AG04450 (cell line): ENCODE data around the gene TBX2. TPM values are rescaled to one million over a fixed set of nuclear protein-coding genes. Genes with fewer than 3 reads are reported as not detected.

Experiments
- CTCF ChIA-PET: fragments of 300-600, 350-600 bp; formaldehyde crosslinking; extraction: SDS; loops from one replicate; lab custom pipeline; 2022; ENCODE audit warnings: antibody characterized with exemption, inconsistent platforms; lab: Charles Lee
- POLR2A ChIA-PET: fragments of 350-600 bp; formaldehyde crosslinking; extraction: SDS; loops from one replicate; lab custom pipeline; 2021; ENCODE audit warnings: antibody characterized with exemption, inconsistent platforms; lab: Yijun Ruan, JAX
- DNase-seq: peaks from one replicate; pipeline ENCODE4 v3.0.0-alpha.2; 2011; ENCODE audit warnings: low read depth, low spot score
- H3K27ac ChIP-seq: one replicate; pipeline ENCODE4 v1.5.1; 2012; ENCODE audit warnings: low read depth, low read length, control low read depth
- H3K27me3 ChIP-seq: one replicate; pipeline ENCODE4 v1.6.0; 2012; ENCODE audit warnings: low read length; ENCODE audit not compliant: control insufficient read depth, insufficient read depth
- H3K4me3 ChIP-seq: 2 replicates; pipeline ENCODE4 v1.5.1; 2011; ENCODE audit warnings: mild to moderate bottlenecking, low read depth, low read length, control low read depth
- H3K9me3 ChIP-seq: 2 replicates; pipeline ENCODE4 v1.5.1; 2012; ENCODE audit warnings: low read length; ENCODE audit not compliant: control insufficient read depth, insufficient read depth
- CTCF ChIP-seq: IDR thresholded peaks from 2 replicates; pipeline ENCODE4 v1.5.1; 2011; ENCODE audit warnings: low read depth, low read length, control low read depth, inconsistent platforms
- polyA plus RNA-seq: library from polyadenylated mRNA; depleted of rRNA; stranded (reverse); fragments of >200 nt; gene quantifications from 2 replicates; pipeline ENCODE4 v1.2.3, GENCODE V29; 2011; rRNA removed

Gene TBX2
- polyA plus RNA-seq, 1 experiment: 18.3 TPM

GRCh38 chr17:61457226-61457983 is 57.8 kb downstream of the TBX2 start:
- H3K4me3 ChIP-seq: no peak overlapping the region
- peaks cover 32% of the 10 kb centered on the region for H3K9me3 ChIP-seq
- TF ChIP-seq CTCF: no peak
- CTCF ChIA-PET: no interaction called here
- peaks cover 80% of the 10 kb centered on the region for H3K27me3 ChIP-seq
- H3K27ac ChIP-seq: no peak overlapping the region
- no peak for DNase-seq
- POLR2A ChIA-PET: no interaction called here

DNA sequence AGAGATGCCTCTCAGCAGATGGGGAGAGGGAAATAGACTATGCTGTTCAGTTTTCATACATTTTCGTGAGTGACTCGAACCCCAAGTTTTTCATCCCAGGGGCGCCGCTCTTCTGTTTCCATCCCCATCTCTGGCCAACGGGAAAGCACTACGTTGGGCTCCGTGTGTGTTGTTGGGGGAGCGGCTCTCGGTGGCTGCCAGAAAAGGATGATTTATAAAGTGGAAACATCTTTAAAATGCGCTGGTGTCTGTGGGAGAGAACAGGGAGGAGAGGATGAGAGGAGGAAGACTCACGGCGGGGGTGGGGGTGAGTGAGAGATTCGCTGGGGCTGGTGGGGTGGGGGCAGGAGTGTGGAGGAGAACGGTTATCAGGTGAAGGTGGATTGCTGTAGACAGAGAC is 58.4 kb downstream of the TBX2 start:
- CTCF ChIA-PET: no interaction called here

GRCh38 chr17:61458421-61459141 is 58.9 kb downstream of the TBX2 start:
- Histone ChIP-seq H3K4me3 (no peak overlapping the region), H3K27ac (no peak overlapping the region), H3K27me3 (peaks cover 85% of the 10 kb centered on the region), H3K9me3 (peaks cover 28% of the 10 kb centered on the region)
- DNase-seq: no peak
- ChIA-PET POLR2A (no interaction called here), CTCF (interaction anchor here (1.0 kb wide), 1 partner anchor 92 kb away, joined by 3 read pairs; no protein-coding TSS in a partner anchor)
- TF ChIP-seq CTCF: no peak

More for the DNA sequence above, 58.4 kb downstream of the TBX2 start:
- Histone ChIP-seq H3K9me3 (peaks cover 28% of the 10 kb centered on the region), H3K27ac (no peak overlapping the region), H3K4me3 (no peak overlapping the region), H3K27me3 (peaks cover 80% of the 10 kb centered on the region)
- TF ChIP-seq CTCF: no peak
- DNase-seq: no peak
- POLR2A ChIA-PET: no interaction called here

Other genes starting within 250 kb of the TBX2 start
- 0.06 and 0.11 TPM in 2 replicates for gene TBX4, start 52.6 kb downstream of the TBX2 start, polyA plus RNA-seq
- gene NACA2, start 191.4 kb downstream of the TBX2 start, polyA plus RNA-seq: 0.25 and 0.56 TPM in 2 replicates